ENCODE measurements around the gene HELZ. TPM values are rescaled to one million over a fixed set of nuclear protein-coding genes. Genes with fewer than 3 reads are reported as not detected.

The HELZ gene, protein sequence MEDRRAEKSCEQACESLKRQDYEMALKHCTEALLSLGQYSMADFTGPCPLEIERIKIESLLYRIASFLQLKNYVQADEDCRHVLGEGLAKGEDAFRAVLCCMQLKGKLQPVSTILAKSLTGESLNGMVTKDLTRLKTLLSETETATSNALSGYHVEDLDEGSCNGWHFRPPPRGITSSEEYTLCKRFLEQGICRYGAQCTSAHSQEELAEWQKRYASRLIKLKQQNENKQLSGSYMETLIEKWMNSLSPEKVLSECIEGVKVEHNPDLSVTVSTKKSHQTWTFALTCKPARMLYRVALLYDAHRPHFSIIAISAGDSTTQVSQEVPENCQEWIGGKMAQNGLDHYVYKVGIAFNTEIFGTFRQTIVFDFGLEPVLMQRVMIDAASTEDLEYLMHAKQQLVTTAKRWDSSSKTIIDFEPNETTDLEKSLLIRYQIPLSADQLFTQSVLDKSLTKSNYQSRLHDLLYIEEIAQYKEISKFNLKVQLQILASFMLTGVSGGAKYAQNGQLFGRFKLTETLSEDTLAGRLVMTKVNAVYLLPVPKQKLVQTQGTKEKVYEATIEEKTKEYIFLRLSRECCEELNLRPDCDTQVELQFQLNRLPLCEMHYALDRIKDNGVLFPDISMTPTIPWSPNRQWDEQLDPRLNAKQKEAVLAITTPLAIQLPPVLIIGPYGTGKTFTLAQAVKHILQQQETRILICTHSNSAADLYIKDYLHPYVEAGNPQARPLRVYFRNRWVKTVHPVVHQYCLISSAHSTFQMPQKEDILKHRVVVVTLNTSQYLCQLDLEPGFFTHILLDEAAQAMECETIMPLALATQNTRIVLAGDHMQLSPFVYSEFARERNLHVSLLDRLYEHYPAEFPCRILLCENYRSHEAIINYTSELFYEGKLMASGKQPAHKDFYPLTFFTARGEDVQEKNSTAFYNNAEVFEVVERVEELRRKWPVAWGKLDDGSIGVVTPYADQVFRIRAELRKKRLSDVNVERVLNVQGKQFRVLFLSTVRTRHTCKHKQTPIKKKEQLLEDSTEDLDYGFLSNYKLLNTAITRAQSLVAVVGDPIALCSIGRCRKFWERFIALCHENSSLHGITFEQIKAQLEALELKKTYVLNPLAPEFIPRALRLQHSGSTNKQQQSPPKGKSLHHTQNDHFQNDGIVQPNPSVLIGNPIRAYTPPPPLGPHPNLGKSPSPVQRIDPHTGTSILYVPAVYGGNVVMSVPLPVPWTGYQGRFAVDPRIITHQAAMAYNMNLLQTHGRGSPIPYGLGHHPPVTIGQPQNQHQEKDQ (N-terminal part only)
- total RNA-seq = 28.2 and 29.1 TPM in 2 replicates

DNA sequence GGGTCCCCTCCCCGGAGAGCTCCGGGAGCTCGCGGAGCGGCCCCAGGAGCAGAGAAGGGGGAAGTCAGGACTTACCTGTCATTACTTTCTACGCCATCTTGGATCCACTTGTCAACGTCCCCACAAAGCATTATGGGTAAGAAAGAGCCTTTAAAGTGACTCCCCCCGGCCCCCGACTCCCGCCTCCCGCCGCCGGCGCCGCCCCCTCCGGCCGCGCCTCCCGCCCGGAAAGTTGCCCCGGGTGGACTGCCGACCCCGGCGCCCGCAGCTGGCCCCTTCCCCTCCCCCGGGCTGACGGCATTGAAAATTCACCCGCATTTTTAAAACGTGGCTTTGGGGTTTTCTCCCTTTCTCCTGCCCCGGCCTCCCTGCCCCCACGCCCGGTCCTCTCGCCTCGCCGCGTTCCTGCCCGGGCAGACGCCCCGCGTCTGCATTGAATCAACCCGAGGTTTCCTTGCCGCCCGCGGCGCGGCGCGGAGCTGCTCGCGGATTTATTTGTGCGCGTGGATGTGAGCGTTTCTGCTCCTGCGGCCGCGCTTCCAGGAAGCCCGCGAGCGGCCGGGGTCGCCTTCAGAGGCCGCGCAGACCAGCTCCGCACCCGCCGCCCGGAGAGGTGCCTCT, at the start of gene HELZ:
HELZ (minus strand) TSS at position 124 of the 621 bp plus-strand sequence. CDS start 26,392 bp downstream, outside the sequence.

DNA sequence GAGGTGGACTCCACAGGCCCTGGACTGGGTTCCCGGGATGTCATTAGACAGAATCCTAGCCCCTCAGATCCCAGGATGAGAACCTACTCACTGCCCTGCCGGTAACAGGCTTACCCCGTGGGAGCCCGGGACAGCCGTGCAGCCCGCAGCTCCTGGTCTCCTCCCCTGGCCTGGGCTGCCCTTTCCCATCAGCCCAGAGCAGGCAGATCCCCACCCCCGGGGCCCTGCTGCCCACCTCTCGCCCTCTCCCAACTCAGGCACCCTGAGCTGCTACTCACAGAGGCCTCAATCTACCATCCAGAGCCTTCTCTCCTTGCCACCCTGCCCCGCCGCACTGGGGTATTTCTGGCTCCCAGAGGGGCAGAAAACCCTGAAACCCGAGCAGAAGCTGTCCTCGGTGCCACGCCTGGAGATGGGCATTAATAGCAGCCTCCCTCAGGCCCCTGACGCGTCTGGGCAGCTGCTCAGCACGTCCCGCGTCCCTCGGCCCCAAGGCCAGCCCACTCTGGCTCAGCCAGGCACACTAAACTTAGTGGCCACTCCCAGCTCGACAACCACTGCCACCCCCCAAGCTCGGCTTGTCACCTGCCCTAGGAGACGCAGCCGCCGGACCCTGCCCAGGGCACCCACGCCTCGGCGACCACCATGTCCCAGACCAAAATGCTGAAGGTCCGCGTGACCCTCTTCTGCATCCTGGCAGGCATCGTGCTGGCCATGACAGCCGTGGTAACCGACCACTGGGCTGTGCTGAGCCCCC, 200.8 kb downstream of the HELZ start, which contains the start of gene CACNG1:
CACNG1 (plus strand) TSS at position 539 of the 757 bp plus-strand sequence; CDS start at position 646, 107 bp downstream.

Other genes starting within 250 kb of the HELZ start
- gene CACNG1, start 200.6 kb downstream of the HELZ start, total RNA-seq = not detected in 2 replicates
- gene PSMD12, start 121.4 kb upstream of the HELZ start, total RNA-seq = 16.2 and 20.2 TPM in 2 replicates
- 7.3 and 22.5 TPM in 2 replicates for gene PITPNC1, start 132.1 kb upstream of the HELZ start, total RNA-seq

Data from bronchial smooth muscle cell (primary cell).